ENCODE results near the gene TRERF1. TPM values are rescaled to one million over a fixed set of nuclear protein-coding genes. Genes with fewer than 3 reads are reported as not detected.

TRERF1 gene
- polyA plus RNA-seq, 3 donors = 0.58 to 10.0 (median 2.0) TPM

DNA sequence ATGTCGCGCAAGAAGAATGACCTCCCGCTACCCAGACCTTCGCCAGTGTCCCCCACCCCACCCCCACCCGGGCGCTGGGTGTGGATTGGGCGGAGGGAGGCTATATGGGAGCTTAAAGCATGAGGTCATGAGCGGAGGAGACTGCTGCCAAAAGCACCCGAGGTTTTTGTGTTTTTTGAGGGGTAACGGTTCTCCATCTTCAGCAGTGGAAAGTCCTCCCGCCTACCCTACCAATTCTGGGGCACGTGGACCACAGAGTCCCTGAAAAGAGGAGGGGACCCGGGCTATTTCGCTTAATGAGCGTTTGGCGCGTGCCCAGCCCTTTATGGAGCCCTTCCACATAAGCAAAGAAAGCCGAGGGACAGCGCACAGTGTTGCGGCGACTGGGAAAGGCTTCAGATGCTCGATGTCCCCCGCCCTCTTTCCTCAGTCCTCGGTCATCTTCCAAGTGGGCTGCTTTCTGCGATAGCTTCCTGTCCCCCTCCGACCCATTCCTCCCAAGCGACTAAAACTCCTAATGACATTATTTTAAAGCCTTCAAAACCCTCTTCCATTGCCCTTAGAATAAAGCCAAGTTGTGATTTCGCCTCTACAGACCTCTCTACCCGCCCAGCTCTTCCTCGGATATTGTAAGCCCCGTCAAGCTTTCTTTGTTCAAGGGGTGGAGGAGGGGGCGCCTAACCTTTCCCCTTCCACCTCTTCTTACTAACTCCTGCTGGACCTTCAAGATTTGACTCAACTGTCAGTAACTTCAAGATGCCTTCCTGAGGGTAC, 2.1 kb upstream of the TRERF1 start:
- peaks cover 11% of the 10 kb centered on the region for H4K20me1 ChIP-seq (ENCODE audit: insufficient read depth, low read length)
- H3K4me3 ChIP-seq (replicated peaks in 1 of 3; ENCODE audit: low read depth in 2 of 3, low read length in 3 of 3) = peak overlapping the region; percentile 53 to 96 (median 63)
- H3K27ac ChIP-seq (ENCODE audit: low read depth in 1 of 2, low read length in 2 of 2) = peak overlapping the region in 1 of 2 donors; percentile 82
- H3K36me3 Mint-ChIP-seq = no peaks in the 10 kb centered on the region
- H3K27me3 ChIP-seq (ENCODE audit: control insufficient read depth in 2 of 2, insufficient read depth in 2 of 2, low read length in 2 of 2) = peaks cover 0 to 4% of the 10 kb centered on the region in 2 donors
- no peaks in the 10 kb centered on the region for H3K9me3 ChIP-seq (replicated peaks in 1 of 2; ENCODE audit: control insufficient read depth in 1 of 2, insufficient read depth in 1 of 2, low read length in 2 of 2)
- peak overlapping the region; percentile 98 for H3K4me2 ChIP-seq (replicated peaks; ENCODE audit: extremely low read depth, low read length, poor library complexity, severe bottlenecking)
- intact Hi-C loops (cut with micrococcal nuclease) = loop anchor here (5.0 to 10.0 kb wide), 5 partner anchors 37 to 93 kb away; no protein-coding TSS in a partner anchor
- peak overlapping the region; percentile 98 to 100 for H3K4me3 Mint-ChIP-seq
- H2AFZ ChIP-seq (ENCODE audit: insufficient read depth, low read depth, low read length, poor library complexity, severe bottlenecking) = peak overlapping the region; percentile 97
- H3K4me1 Mint-ChIP-seq = peaks cover 31% of the 10 kb centered on the region
- H3K79me2 ChIP-seq (ENCODE audit: insufficient read depth, low read length) = peaks cover 41% of the 10 kb centered on the region
- H3K9ac ChIP-seq (ENCODE audit: insufficient read depth, low read length, poor library complexity, severe bottlenecking) = peak overlapping the region; percentile 75
- H3K9me3 Mint-ChIP-seq = peaks cover 0 to 3% (median 0%) of the 10 kb centered on the region in 7 donors
- WGBS (ENCODE audit: insufficient coverage) = 0% methylated on average over 12 of the region's 32 CpGs
- peaks cover 35 to 36% of the 10 kb centered on the region in 2 donors for H3K4me1 ChIP-seq (ENCODE audit: control insufficient read depth in 1 of 2, insufficient read depth in 2 of 2, low read length in 2 of 2)
- peaks cover 11 to 19% (median 14%) of the 10 kb centered on the region in 3 donors for H3K27me3 Mint-ChIP-seq (ENCODE audit: low read depth in 3 of 3)
- no peaks in the 10 kb centered on the region for H3K36me3 ChIP-seq (replicated peaks in 1 of 2; ENCODE audit: control insufficient read depth in 1 of 2, insufficient read depth in 2 of 2, low read length in 2 of 2)
- peak overlapping the region in 3 of 7 donors; percentile 2 to 63 (median 15) for H3K27ac Mint-ChIP-seq
- DNase-seq = peak in 1 of 3 donors; percentile 17
- TF ChIP-seq, protein P1, sequence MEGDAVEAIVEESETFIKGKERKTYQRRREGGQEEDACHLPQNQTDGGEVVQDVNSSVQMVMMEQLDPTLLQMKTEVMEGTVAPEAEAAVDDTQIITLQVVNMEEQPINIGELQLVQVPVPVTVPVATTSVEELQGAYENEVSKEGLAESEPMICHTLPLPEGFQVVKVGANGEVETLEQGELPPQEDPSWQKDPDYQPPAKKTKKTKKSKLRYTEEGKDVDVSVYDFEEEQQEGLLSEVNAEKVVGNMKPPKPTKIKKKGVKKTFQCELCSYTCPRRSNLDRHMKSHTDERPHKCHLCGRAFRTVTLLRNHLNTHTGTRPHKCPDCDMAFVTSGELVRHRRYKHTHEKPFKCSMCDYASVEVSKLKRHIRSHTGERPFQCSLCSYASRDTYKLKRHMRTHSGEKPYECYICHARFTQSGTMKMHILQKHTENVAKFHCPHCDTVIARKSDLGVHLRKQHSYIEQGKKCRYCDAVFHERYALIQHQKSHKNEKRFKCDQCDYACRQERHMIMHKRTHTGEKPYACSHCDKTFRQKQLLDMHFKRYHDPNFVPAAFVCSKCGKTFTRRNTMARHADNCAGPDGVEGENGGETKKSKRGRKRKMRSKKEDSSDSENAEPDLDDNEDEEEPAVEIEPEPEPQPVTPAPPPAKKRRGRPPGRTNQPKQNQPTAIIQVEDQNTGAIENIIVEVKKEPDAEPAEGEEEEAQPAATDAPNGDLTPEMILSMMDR (IDR thresholded peaks at IDR 0.05) = no peak

DNA sequence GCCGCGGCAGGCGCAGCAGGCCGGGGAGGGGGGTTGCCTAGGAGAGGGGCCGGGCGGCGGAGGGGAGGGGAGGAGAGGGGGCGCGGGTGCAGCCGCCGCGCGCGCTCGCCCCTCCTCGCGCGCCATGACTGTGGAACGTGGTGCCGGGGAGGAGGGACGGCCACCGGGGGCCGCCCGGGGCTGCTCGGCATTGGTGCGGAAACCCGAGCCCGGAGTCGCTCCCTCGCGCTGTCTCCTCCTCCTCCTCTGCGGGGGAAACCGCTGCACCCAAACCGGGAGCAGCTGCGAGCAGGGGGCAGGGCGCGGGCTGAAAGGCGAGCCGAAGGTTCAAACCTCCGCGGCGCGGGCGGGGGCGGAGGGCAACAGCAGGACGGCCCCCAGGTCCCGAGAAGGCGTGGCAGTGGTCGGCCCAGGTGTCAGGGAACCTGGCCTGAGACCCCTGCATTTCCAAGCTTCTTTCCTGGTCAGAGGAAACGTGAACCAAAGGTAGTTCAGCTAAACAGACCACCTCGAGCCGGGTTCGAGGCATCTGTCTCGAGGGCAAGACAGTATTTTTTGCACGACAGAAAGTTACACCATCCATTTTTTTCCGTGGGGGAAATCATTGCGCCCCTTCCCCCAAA, 1.4 kb upstream of the TRERF1 start:
- H3K36me3 ChIP-seq (replicated peaks in 1 of 2; ENCODE audit: control insufficient read depth in 1 of 2, insufficient read depth in 2 of 2, low read length in 2 of 2) = no peaks in the 10 kb centered on the region
- H3K27me3 Mint-ChIP-seq (ENCODE audit: low read depth in 3 of 3) = peaks cover 11 to 19% (median 14%) of the 10 kb centered on the region in 3 donors
- H3K9me3 Mint-ChIP-seq = peaks cover 0 to 3% (median 0%) of the 10 kb centered on the region in 7 donors
- peak overlapping the region in 1 of 7 donors; percentile 13 for H3K27ac Mint-ChIP-seq
- H3K9me3 ChIP-seq (replicated peaks in 1 of 2; ENCODE audit: control insufficient read depth in 1 of 2, insufficient read depth in 1 of 2, low read length in 2 of 2) = no peaks in the 10 kb centered on the region
- H2AFZ ChIP-seq (ENCODE audit: insufficient read depth, low read depth, low read length, poor library complexity, severe bottlenecking) = peak overlapping the region; percentile 97
- TF ChIP-seq, protein P1 (IDR thresholded peaks at IDR 0.05) = no peak
- H3K4me1 ChIP-seq (ENCODE audit: control insufficient read depth in 1 of 2, insufficient read depth in 2 of 2, low read length in 2 of 2) = peaks cover 42 to 43% of the 10 kb centered on the region in 2 donors
- intact Hi-C loops (cut with micrococcal nuclease) = loop anchor here (5.0 to 10.0 kb wide), 5 partner anchors 36 to 94 kb away; no protein-coding TSS in a partner anchor
- peaks cover 0 to 4% of the 10 kb centered on the region in 2 donors for H3K27me3 ChIP-seq (ENCODE audit: control insufficient read depth in 2 of 2, insufficient read depth in 2 of 2, low read length in 2 of 2)
- no peaks in the 10 kb centered on the region for H3K36me3 Mint-ChIP-seq
- peak overlapping the region; percentile 53 to 96 (median 63) for H3K4me3 ChIP-seq (replicated peaks in 1 of 3; ENCODE audit: low read depth in 2 of 3, low read length in 3 of 3)
- H3K27ac ChIP-seq (ENCODE audit: low read depth in 1 of 2, low read length in 2 of 2) = peak overlapping the region; percentile 39 to 82
- peaks cover 11% of the 10 kb centered on the region for H4K20me1 ChIP-seq (ENCODE audit: insufficient read depth, low read length)
- WGBS (ENCODE audit: insufficient coverage) = under 1% methylated on average over 47 of the region's 57 CpGs
- H3K4me2 ChIP-seq (replicated peaks; ENCODE audit: extremely low read depth, low read length, poor library complexity, severe bottlenecking) = peak overlapping the region; percentile 98
- peak overlapping the region; percentile 75 for H3K9ac ChIP-seq (ENCODE audit: insufficient read depth, low read length, poor library complexity, severe bottlenecking)
- peak; percentile 26 to 40 (median 33) for DNase-seq
- H3K4me3 Mint-ChIP-seq = peak overlapping the region; percentile 98 to 100
- peaks cover 38% of the 10 kb centered on the region for H3K4me1 Mint-ChIP-seq
- peaks cover 48% of the 10 kb centered on the region for H3K79me2 ChIP-seq (ENCODE audit: insufficient read depth, low read length)
